GM23338 (cell line): ENCODE results near the gene SLC4A4. TPM values are rescaled to one million over a fixed set of nuclear protein-coding genes. Genes with fewer than 3 reads are reported as not detected.

Source experiments
- ATAC-seq: fragments of 200-7000 bp; cut with Tn5 transposase; 3 replicates; pipeline ENCODE4 v1.9.1; 2020
- DNase-seq: peaks from one replicate; pipeline ENCODE4 v3.0.0-alpha.2; 2015; ENCODE audit warnings: low spot score
- H2AFZ ChIP-seq: fragments of 200-600 bp; sonication (generic); 2 replicates; pipeline ENCODE4 v1.8.0; 2016; ENCODE audit warnings: antibody characterized with exemption, mild to moderate bottlenecking, moderate library complexity
- H3F3A ChIP-seq: fragments of 200-600 bp; sonication (generic); replicated peaks from 2 replicates; pipeline ENCODE4 v1.8.0; 2017; ENCODE audit warnings: antibody characterized with exemption, mixed run types, low read depth
- H3K27ac ChIP-seq: fragments of 200-600 bp; sonication (generic); 2 replicates; pipeline ENCODE4 v1.6.1; 2016; ENCODE audit warnings: low read depth
- H3K27me3 ChIP-seq: fragments of 200-600 bp; sonication (generic); 2 replicates; pipeline ENCODE4 v1.8.0; 2016; ENCODE audit warnings: mild to moderate bottlenecking, mixed run types, moderate library complexity; ENCODE audit not compliant: insufficient read depth
- H3K36me3 ChIP-seq: fragments of 200-600 bp; sonication (generic); 2 replicates; pipeline ENCODE4 v1.8.0; 2016; ENCODE audit warnings: mild to moderate bottlenecking; ENCODE audit not compliant: insufficient read depth
- H3K4me1 ChIP-seq: fragments of 200-600 bp; sonication (generic); 2 replicates; pipeline ENCODE4 v1.8.0; 2016; ENCODE audit warnings: mild to moderate bottlenecking, moderate library complexity; ENCODE audit not compliant: insufficient read depth
- H3K4me2 ChIP-seq: fragments of 200-600 bp; sonication (generic); 2 replicates; pipeline ENCODE4 v1.7.1; 2017; ENCODE audit warnings: mixed run types
- H3K4me3 ChIP-seq: fragments of 200-600 bp; sonication (generic); 2 replicates; pipeline ENCODE4 v1.6.1; 2016; ENCODE audit warnings: mixed run types
- H3K79me2 ChIP-seq: fragments of 200-600 bp; sonication (generic); replicated peaks from 2 replicates; pipeline ENCODE4 v1.8.0; 2017; ENCODE audit warnings: mild to moderate bottlenecking; ENCODE audit not compliant: insufficient read depth
- H3K9me2 ChIP-seq: fragments of 200-600 bp; sonication (generic); 2 replicates; pipeline ENCODE4 v1.8.0; 2017; ENCODE audit not compliant: insufficient read depth
- H4K20me1 ChIP-seq: fragments of 200-600 bp; sonication (generic); replicated peaks from 2 replicates; pipeline ENCODE4 v1.8.0; 2017; ENCODE audit warnings: mild to moderate bottlenecking; ENCODE audit not compliant: insufficient read depth
- H3K27ac Mint-ChIP-seq: 2 replicates; pipeline ENCODE4 v1.8.0; 2020; ENCODE audit warnings: inconsistent platforms, mild to moderate bottlenecking, moderate library complexity, mixed read lengths
- H3K27me3 Mint-ChIP-seq: 3 replicates; pipeline ENCODE4 v1.8.0; 2022; ENCODE audit warnings: low read depth, mild to moderate bottlenecking, moderate library complexity, mixed read lengths, inconsistent platforms; ENCODE audit not compliant: insufficient read depth, poor library complexity
- H3K36me3 Mint-ChIP-seq: 3 replicates; pipeline ENCODE4 v1.8.0; 2021; ENCODE audit warnings: low read depth, mild to moderate bottlenecking, inconsistent platforms, moderate library complexity, mixed read lengths
- H3K4me1 Mint-ChIP-seq: 3 replicates; pipeline ENCODE4 v1.8.0; 2020; ENCODE audit warnings: mild to moderate bottlenecking, inconsistent platforms, mixed read lengths
- H3K4me3 Mint-ChIP-seq: 3 replicates; pipeline ENCODE4 v1.8.0; 2021; ENCODE audit warnings: moderate library complexity, mild to moderate bottlenecking, inconsistent platforms, mixed read lengths
- H3K9me3 Mint-ChIP-seq: 3 replicates; pipeline ENCODE4 v1.8.0; 2020; ENCODE audit warnings: moderate library complexity, mild to moderate bottlenecking, inconsistent platforms, mixed read lengths
- CTCF ChIP-seq, 2 experiments: fragments of 200-600 bp in 1 of 2; sonication (generic) in 1 of 2; conservative IDR thresholded peaks; 2 replicates each; pipeline versions ENCODE4 v1.5.1 to v1.6.1; 2016 to 2017; ENCODE audit warnings: antibody characterized with exemption in 2 of 2, low read depth in 2 of 2, mild to moderate bottlenecking in 2 of 2, moderate library complexity in 1 of 2
- ETS1 ChIP-seq: IDR thresholded peaks from 2 replicates; pipeline ENCODE4 v1.6.1; 2016; ENCODE audit warnings: antibody characterized with exemption
- EZH2 ChIP-seq: fragments of 200-600 bp; sonication (generic); IDR thresholded peaks from one replicate; pipeline ENCODE4 v1.8.0; 2017; ENCODE audit warnings: antibody characterized with exemption, mild to moderate bottlenecking, low read depth; ENCODE audit not compliant: unreplicated experiment
- JUNB ChIP-seq: IDR thresholded peaks from one replicate; pipeline ENCODE4 v1.6.1; 2016; ENCODE audit warnings: antibody characterized with exemption; ENCODE audit not compliant: unreplicated experiment
- REST ChIP-seq: IDR thresholded peaks from one replicate; pipeline ENCODE4 v1.6.1; 2018; ENCODE audit warnings: antibody characterized with exemption; ENCODE audit not compliant: unreplicated experiment
- STAT1 ChIP-seq: IDR thresholded peaks from one replicate; pipeline ENCODE4 v1.6.1; 2016; ENCODE audit warnings: antibody characterized with exemption; ENCODE audit not compliant: unreplicated experiment
- ZNF114 ChIP-seq: fragments of 250-450 bp; sonication (Bioruptor Pico); IDR thresholded peaks from 2 replicates; pipeline ENCODE4 v1.5.0; 2020; ENCODE audit warnings: mild to moderate bottlenecking, moderate library complexity
- ZNF462 ChIP-seq: fragments of 250-450 bp; sonication (Bioruptor Pico); IDR thresholded peaks from 2 replicates; pipeline ENCODE4 v1.5.0; 2020; ENCODE audit warnings: mild to moderate bottlenecking, moderate library complexity
- polyA plus RNA-seq: library from polyadenylated mRNA; unstranded; fragments of >200 nt; fragmentation: Nextera tagmentation; extraction: Ambion mirVana; gene quantifications from 2 replicates; pipeline ENCODE4 v1.2.1, GENCODE V29; 2016
- total RNA-seq: library from RNA; depleted of rRNA; stranded (reverse); fragments of >200 nt; shearing (Covaris generic); gene quantifications from 2 replicates; pipeline ENCODE4 v1.2.3, GENCODE V29; 2014

SLC4A4 gene
- total and polyA plus RNA-seq, 2 experiments from 2014 or later: 1.0 to 1.5 TPM

GRCh38 chr4:71599578-71599977, 260.8 kb downstream of the SLC4A4 start:
- DNase-seq (no peak), ATAC-seq (no peak)
- TF ChIP-seq CTCF (conservative IDR thresholded peaks at IDR 0.05; ENCODE audit: low read depth in 2 of 2) (no peak), ZNF462 (CRISPR knock-in tag) (no peak)
- Histone ChIP-seq H3K36me3 (no peaks in the 10 kb centered on the region), H4K20me1 (no peaks in the 10 kb centered on the region), H3F3A (no peaks in the 10 kb centered on the region), H2AFZ (no peak overlapping the region), H3K4me3 (no peak overlapping the region), H3K27me3 (no peaks in the 10 kb centered on the region), H3K27ac (no peak overlapping the region), H3K4me1 (peaks cover 6% of the 10 kb centered on the region), H3K79me2 (no peaks in the 10 kb centered on the region), H3K4me2 (no peak overlapping the region), H3K9me2 (no peaks in the 10 kb centered on the region; the same call in 1 of the 2 replicates)
- peaks cover 6% of the 10 kb centered on the region for H3K27me3 Mint-ChIP-seq
- H3K36me3 Mint-ChIP-seq: no peaks in the 10 kb centered on the region; the same call in 2 of the 3 replicates
- H3K4me1 Mint-ChIP-seq: no peaks in the 10 kb centered on the region
- no peak overlapping the region for H3K27ac Mint-ChIP-seq
- no peaks in the 10 kb centered on the region for H3K9me3 Mint-ChIP-seq
- no peak overlapping the region for H3K4me3 Mint-ChIP-seq

GRCh38 chr4:71602289-71602900, 263.6 kb downstream of the SLC4A4 start:
- Histone ChIP-seq H3K79me2 (no peaks in the 10 kb centered on the region), H4K20me1 (no peaks in the 10 kb centered on the region), H3K9me2 (peaks cover 2% of the 10 kb centered on the region; the same call in 1 of the 2 replicates), H3K4me1 (no peaks in the 10 kb centered on the region), H3K27me3 (no peaks in the 10 kb centered on the region), H3K36me3 (no peaks in the 10 kb centered on the region), H3K4me3 (no peak overlapping the region), H3K4me2 (no peak overlapping the region), H3K27ac (no peak overlapping the region), H2AFZ (no peak overlapping the region), H3F3A (no peaks in the 10 kb centered on the region)
- Mint-ChIP-seq H3K27ac (no peak overlapping the region), H3K27me3 (peaks cover 6% of the 10 kb centered on the region), H3K4me3 (no peak overlapping the region), H3K9me3 (peaks cover 4% of the 10 kb centered on the region; the same call in 2 of the 3 replicates), H3K36me3 (peaks cover 4% of the 10 kb centered on the region), H3K4me1 (peaks cover 2% of the 10 kb centered on the region; the same call in 1 of the 3 replicates)
- DNase-seq: no peak
- no peak for ATAC-seq
- TF ChIP-seq REST: no peak
- TF ChIP-seq ETS1: no peak
- TF ChIP-seq ZNF114: no peak
- no peak for TF ChIP-seq STAT1
- no peak for TF ChIP-seq EZH2
- TF ChIP-seq JUNB: no peak
